ENCODE measurements around the gene SMIM3. TPM values are rescaled to one million over a fixed set of nuclear protein-coding genes. Genes with fewer than 3 reads are reported as not detected.

SMIM3 gene
- total and polyA plus RNA-seq, 2 of the 8 experiments (the other 6 are each of a cell fraction or from before 2014, with no cell fraction given), result 10.4 to 15.7 TPM

GRCh38 chr5:150782850-150783249 lies 4.3 kb downstream of the SMIM3 start (continued):
- TF ChIP-seq, protein P1, sequence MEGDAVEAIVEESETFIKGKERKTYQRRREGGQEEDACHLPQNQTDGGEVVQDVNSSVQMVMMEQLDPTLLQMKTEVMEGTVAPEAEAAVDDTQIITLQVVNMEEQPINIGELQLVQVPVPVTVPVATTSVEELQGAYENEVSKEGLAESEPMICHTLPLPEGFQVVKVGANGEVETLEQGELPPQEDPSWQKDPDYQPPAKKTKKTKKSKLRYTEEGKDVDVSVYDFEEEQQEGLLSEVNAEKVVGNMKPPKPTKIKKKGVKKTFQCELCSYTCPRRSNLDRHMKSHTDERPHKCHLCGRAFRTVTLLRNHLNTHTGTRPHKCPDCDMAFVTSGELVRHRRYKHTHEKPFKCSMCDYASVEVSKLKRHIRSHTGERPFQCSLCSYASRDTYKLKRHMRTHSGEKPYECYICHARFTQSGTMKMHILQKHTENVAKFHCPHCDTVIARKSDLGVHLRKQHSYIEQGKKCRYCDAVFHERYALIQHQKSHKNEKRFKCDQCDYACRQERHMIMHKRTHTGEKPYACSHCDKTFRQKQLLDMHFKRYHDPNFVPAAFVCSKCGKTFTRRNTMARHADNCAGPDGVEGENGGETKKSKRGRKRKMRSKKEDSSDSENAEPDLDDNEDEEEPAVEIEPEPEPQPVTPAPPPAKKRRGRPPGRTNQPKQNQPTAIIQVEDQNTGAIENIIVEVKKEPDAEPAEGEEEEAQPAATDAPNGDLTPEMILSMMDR (IDR thresholded peaks at IDR 0.05; ENCODE audit: control extremely low read depth in 1 of 3, insufficient read depth in 1 of 3, low read depth in 1 of 3, low read length in 3 of 3), result no peak
- no peak for TF ChIP-seq KDM5A (IDR thresholded peaks at IDR 0.05; ENCODE audit: low read length)
